ENCODE measurements around the gene RPS6KA2. TPM values are rescaled to one million over a fixed set of nuclear protein-coding genes. Genes with fewer than 3 reads are reported as not detected.

RPS6KA2 gene
- total RNA-seq, 1 experiment from 2014 or later = 12.3 TPM

DNA sequence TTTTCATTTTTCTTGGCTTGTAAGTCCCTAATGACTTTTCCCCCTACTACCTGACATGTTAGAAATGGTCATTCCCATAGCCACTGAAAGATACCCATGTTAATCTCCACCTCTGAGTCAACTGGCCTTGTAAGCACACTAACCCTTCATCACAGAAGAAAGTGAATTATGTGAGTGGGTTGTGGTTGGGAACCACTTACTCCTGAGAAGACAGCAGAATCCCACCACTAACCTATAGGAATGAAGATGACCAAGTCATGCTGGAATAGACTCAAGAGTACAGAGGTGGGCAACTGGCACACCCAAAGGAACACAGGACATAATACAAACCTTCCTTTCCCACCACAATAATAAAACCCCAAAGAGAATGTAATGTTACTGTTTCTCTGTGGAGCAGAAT, 70.7 kb downstream of the RPS6KA2 start:
- H3K4me3 Mint-ChIP-seq = no peak overlapping the region
- no peak overlapping the region for H3K27ac ChIP-seq (ENCODE audit: insufficient read length, low read depth, low read length)
- no peak overlapping the region for H2BK120ac ChIP-seq (ENCODE audit: low read depth, low read length, poor library complexity, severe bottlenecking)
- H3K14ac ChIP-seq (ENCODE audit: insufficient read depth, low read length) = no peak overlapping the region
- no peak overlapping the region for H2BK5ac ChIP-seq (ENCODE audit: insufficient read length, low read length)
- no peaks in the 10 kb centered on the region; a peak in 1 of 7 replicates for H3K36me3 Mint-ChIP-seq (ENCODE audit: insufficient read depth in 1 of 3, low read depth in 3 of 3)
- no peaks in the 10 kb centered on the region for H3K27me3 ChIP-seq (ENCODE audit: insufficient read depth, low read length)
- no peaks in the 10 kb centered on the region; a peak in 1 of 5 replicates for H3K9me3 Mint-ChIP-seq
- no peak overlapping the region for H3K4me2 ChIP-seq (ENCODE audit: insufficient read depth, insufficient read length, low read length)
- no peak overlapping the region for H2BK12ac ChIP-seq (ENCODE audit: insufficient read length, low read depth, low read length)
- no peak overlapping the region for H2AFZ ChIP-seq (ENCODE audit: low read length)
- H3K27ac Mint-ChIP-seq = no peak overlapping the region
- no peak overlapping the region for H4K8ac ChIP-seq (replicated peaks; ENCODE audit: insufficient read length, low read depth, low read length)
- no peak overlapping the region for H3K18ac ChIP-seq (ENCODE audit: insufficient read length, low read depth, low read length)
- no peak overlapping the region for H2AK5ac ChIP-seq (ENCODE audit: insufficient read length, low read length)
- no peak overlapping the region for H3K23ac ChIP-seq (ENCODE audit: insufficient read length, low read depth, low read length)
- H3K9me3 ChIP-seq (ENCODE audit: control insufficient read depth, low read depth, low read length) = no peaks in the 10 kb centered on the region
- peaks cover 6% of the 10 kb centered on the region; the same call in 1 of the 2 replicates for H3K4me1 ChIP-seq (ENCODE audit: insufficient read depth, low read length)
- H3K23me2 ChIP-seq (ENCODE audit: insufficient read length, low read depth, low read length, poor library complexity, severe bottlenecking) = no peaks in the 10 kb centered on the region
- H3K9ac ChIP-seq (ENCODE audit: extremely low read depth, insufficient read length, low read length) = no peak overlapping the region
- peaks cover 39 to 43% of the 10 kb centered on the region in 2 experiments for H3K4me1 Mint-ChIP-seq
- no peak for DNase-seq
- H3K56ac ChIP-seq (ENCODE audit: insufficient read length, low read depth, low read length) = no peak overlapping the region
- H4K20me1 ChIP-seq (ENCODE audit: control insufficient read depth, insufficient read depth, insufficient read length) = no peaks in the 10 kb centered on the region
- H2BK15ac ChIP-seq (ENCODE audit: low read depth, low read length) = no peak overlapping the region
- H4K91ac ChIP-seq (ENCODE audit: insufficient read length, low read depth, low read length) = no peak overlapping the region
- H4K5ac ChIP-seq (ENCODE audit: insufficient read length, low read depth, low read length) = no peak overlapping the region
- H3K27me3 Mint-ChIP-seq (ENCODE audit: low read depth) = peaks cover 2% of the 10 kb centered on the region; the same call in 1 of the 2 replicates
- TF ChIP-seq CTCF (conservative IDR thresholded peaks at IDR 0.05) = no peak
- H3K79me1 ChIP-seq (ENCODE audit: insufficient read depth, low read depth, low read length, poor library complexity, severe bottlenecking) = no peaks in the 10 kb centered on the region
- H3K79me2 ChIP-seq (ENCODE audit: insufficient read depth, low read length) = peaks cover 4% of the 10 kb centered on the region; the same call in 1 of the 2 replicates
- H2BK20ac ChIP-seq (ENCODE audit: low read depth, low read length, poor library complexity, severe bottlenecking) = no peak overlapping the region
- no peak overlapping the region for H3T11ph ChIP-seq (ENCODE audit: low read length)
- H3K4ac ChIP-seq (ENCODE audit: low read depth, low read length) = no peak overlapping the region
